CD4-positive, alpha-beta T cell treated with Interleukin-2 at 100 ng/mL for 4 hours (primary cell): ENCODE results near the gene ZNF341.
"Not testable (repeated sequence)": the region's sequence is repeated elsewhere in the genome, so short reads cannot be mapped to it uniquely, and the experiment has no call there.

Experiments used
- DNase-seq: peaks from one replicate; pipeline ENCODE4 v3.0.0-alpha.2; 2020; ENCODE audit warnings: low spot score

Gene ZNF341

GRCh38 chr20:33730946-33731692 lies 677 bp upstream of the ZNF341 start:
- no peak for DNase-seq

- peak; percentile 89 for DNase-seq
Measured at GRCh38 chr20:33732166-33732970, 572 bp downstream of the ZNF341 start.

- DNase-seq = no peak
Measured at GRCh38 chr20:33733654-33734576, 2.1 kb downstream of the ZNF341 start.

GRCh38 chr20:33736962-33737361 lies 5.2 kb downstream of the ZNF341 start:
- no peak for DNase-seq

GRCh38 chr20:33739493-33739892 lies 7.7 kb downstream of the ZNF341 start:
- DNase-seq = no peak

GRCh38 chr20:33740189-33740588 lies 8.4 kb downstream of the ZNF341 start:
- DNase-seq = no peak

GRCh38 chr20:33744181-33744580 lies 12.4 kb downstream of the ZNF341 start:
- DNase-seq = no peak

GRCh38 chr20:33744773-33745385 lies 13.1 kb downstream of the ZNF341 start:
- DNase-seq = no peak

- no peak for DNase-seq
Measured at GRCh38 chr20:33746325-33746998, 14.7 kb downstream of the ZNF341 start.

GRCh38 chr20:33751775-33752174 lies 20.0 kb downstream of the ZNF341 start:
- DNase-seq = no peak

GRCh38 chr20:33753143-33753542 lies 21.3 kb downstream of the ZNF341 start:
- DNase-seq = no peak

- no peak for DNase-seq
Measured at GRCh38 chr20:33753763-33754162, 22.0 kb downstream of the ZNF341 start.

GRCh38 chr20:33755936-33756490 lies 24.2 kb downstream of the ZNF341 start:
- not testable (repeated sequence) for DNase-seq

- DNase-seq = no peak
Measured at GRCh38 chr20:33757046-33757445, 25.2 kb downstream of the ZNF341 start.

- DNase-seq = no peak
Measured at GRCh38 chr20:33757458-33757857, 25.7 kb downstream of the ZNF341 start.

- no peak for DNase-seq
Measured at GRCh38 chr20:33761698-33762250, 30.0 kb downstream of the ZNF341 start.

- no peak for DNase-seq
Measured at GRCh38 chr20:33765099-33765498, 33.3 kb downstream of the ZNF341 start.

GRCh38 chr20:33765592-33765991 lies 33.8 kb downstream of the ZNF341 start:
- no peak for DNase-seq

GRCh38 chr20:33766686-33767085 lies 34.9 kb downstream of the ZNF341 start:
- no peak for DNase-seq

- DNase-seq = no peak
Measured at GRCh38 chr20:33767777-33768138, 36.0 kb downstream of the ZNF341 start.

GRCh38 chr20:33769043-33769442 lies 37.2 kb downstream of the ZNF341 start:
- DNase-seq = no peak
